Measurements from ENCODE around the gene CEP350. TPM values are rescaled to one million over a fixed set of nuclear protein-coding genes. Genes with fewer than 3 reads are reported as not detected.

CEP350 gene
- total RNA-seq, 2 experiments from 2014 or later: 48.6 to 54.2 TPM

DNA sequence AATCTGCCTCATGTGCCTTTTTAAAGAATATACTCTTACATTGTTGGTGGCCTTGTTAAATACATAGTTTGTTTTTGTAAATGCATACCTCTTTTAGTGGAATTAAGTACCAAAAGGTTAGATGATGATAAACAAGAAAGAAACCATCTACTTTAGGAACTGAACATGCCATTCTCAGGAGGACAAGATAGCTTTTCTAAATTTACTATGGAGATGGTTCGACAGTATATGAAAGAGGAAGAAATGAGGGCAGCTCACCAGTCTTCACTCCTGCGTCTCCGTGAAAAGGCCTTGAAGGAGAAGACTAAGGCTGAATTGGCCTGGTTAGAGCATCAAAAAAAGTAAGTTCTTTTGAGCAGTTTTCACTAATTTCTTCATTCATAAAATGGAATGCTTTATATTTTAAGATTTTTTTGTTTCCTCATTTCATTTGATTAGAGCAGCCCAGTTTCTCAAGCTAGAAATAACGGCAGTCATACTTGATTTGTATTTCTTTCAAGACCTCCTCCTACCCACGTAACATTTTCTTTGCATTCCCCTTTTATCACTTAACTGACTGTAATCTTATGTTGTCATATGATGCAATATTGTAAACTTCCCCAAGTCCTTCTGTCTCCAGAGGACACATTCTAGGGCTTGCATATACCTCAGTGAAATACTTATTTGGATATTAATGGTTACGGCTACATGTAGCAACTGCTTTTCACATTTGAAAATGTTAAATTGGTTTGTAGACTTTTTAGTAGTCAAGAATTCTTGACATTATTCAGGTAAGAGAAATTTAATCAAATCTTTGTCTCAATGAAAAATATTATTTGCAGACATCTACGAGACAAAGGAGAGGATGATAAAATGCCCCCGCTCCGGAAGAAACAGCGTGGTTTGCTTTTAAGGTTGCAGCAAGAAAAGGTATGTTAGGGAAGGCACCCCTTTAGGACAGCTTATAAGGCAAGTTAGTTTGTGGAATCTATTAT is 99.3 kb downstream of the CEP350 start:
- no peaks in the 10 kb centered on the region for H3K9me3 ChIP-seq (ENCODE audit: low read length)
- TF ChIP-seq, protein P1, sequence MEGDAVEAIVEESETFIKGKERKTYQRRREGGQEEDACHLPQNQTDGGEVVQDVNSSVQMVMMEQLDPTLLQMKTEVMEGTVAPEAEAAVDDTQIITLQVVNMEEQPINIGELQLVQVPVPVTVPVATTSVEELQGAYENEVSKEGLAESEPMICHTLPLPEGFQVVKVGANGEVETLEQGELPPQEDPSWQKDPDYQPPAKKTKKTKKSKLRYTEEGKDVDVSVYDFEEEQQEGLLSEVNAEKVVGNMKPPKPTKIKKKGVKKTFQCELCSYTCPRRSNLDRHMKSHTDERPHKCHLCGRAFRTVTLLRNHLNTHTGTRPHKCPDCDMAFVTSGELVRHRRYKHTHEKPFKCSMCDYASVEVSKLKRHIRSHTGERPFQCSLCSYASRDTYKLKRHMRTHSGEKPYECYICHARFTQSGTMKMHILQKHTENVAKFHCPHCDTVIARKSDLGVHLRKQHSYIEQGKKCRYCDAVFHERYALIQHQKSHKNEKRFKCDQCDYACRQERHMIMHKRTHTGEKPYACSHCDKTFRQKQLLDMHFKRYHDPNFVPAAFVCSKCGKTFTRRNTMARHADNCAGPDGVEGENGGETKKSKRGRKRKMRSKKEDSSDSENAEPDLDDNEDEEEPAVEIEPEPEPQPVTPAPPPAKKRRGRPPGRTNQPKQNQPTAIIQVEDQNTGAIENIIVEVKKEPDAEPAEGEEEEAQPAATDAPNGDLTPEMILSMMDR (conservative IDR thresholded peaks at IDR 0.05; ENCODE audit: low read length): no peak
- no peak for TF ChIP-seq EZH2phosphoT487 (IDR thresholded peaks at IDR 0.05; ENCODE audit: borderline replicate concordance, low read depth, low read length)
- H3K36me3 ChIP-seq (ENCODE audit: insufficient read depth, low read length): peaks cover 85% of the 10 kb centered on the region
- H4K20me1 ChIP-seq (ENCODE audit: insufficient read depth, low read length): no peaks in the 10 kb centered on the region
- H3K4me1 ChIP-seq (ENCODE audit: insufficient read depth, low read length, poor library complexity, severe bottlenecking): no peaks in the 10 kb centered on the region
- intact Hi-C loops (cut with micrococcal nuclease; ENCODE audit: unreplicated experiment): no loop called here
- H3K4me2 ChIP-seq (ENCODE audit: low read length): no peak overlapping the region
- ChIA-PET CTCF (ENCODE audit: unreplicated experiment) (no interaction called here), POLR2A (interaction anchor here (0.6 kb wide), 1 partner anchor 21 kb away, joined by 3 read pairs; no protein-coding TSS in a partner anchor)
- no peak overlapping the region for H3K4me3 ChIP-seq (ENCODE audit: low read depth, low read length, poor library complexity, severe bottlenecking)
- H3K9me2 ChIP-seq (ENCODE audit: insufficient read depth, low read length): no peaks in the 10 kb centered on the region
- DNase-seq (ENCODE audit: low spot score): no peak
- no peak overlapping the region for H3K27ac ChIP-seq (ENCODE audit: low read depth, low read length, poor library complexity, severe bottlenecking)
- H3K79me2 ChIP-seq (ENCODE audit: insufficient read depth, low read depth, low read length): no peaks in the 10 kb centered on the region
- no peak overlapping the region for H2AFZ ChIP-seq (ENCODE audit: low read length)
- no TSS peak for BruUV-seq (replicated peaks)

DNA sequence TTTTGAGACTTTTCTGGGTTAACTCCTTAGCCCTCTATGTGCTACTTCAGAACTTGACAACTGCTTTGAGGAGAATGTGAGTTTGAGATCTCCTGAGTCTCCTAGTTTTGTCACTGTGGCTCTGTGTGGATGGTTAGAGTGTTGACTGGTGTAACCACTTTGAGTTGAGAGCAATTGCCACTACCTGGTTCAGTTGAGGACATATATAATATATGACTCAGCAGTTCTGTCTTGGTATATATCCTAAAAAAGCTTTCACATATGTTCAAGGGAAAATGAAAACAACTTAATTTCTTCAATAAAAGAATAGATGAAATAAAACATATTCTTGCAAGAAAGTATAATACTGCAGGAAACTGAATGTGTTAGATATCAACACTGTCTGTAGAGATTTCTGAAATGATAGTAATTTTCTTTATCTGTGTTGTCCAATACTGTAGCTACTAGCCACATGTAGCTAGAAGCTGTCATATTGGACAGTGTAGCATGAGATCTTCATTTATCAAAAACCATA is 103.3 kb downstream of the CEP350 start:
- H3K4me3 ChIP-seq (ENCODE audit: low read depth, low read length, poor library complexity, severe bottlenecking): no peak overlapping the region
- no peaks in the 10 kb centered on the region for H3K9me2 ChIP-seq (ENCODE audit: insufficient read depth, low read length)
- H3K36me3 ChIP-seq (ENCODE audit: insufficient read depth, low read length): peaks cover 84% of the 10 kb centered on the region
- intact Hi-C loops (cut with micrococcal nuclease; ENCODE audit: unreplicated experiment): no loop called here
- DNase-seq (ENCODE audit: low spot score): no peak
- ChIA-PET POLR2A (interaction anchor here (0.6 kb wide), 1 partner anchor 162 kb away, joined by 3 read pairs; no protein-coding TSS in a partner anchor), CTCF (ENCODE audit: unreplicated experiment) (no interaction called here)
- no TSS peak for BruUV-seq (replicated peaks)
- no peaks in the 10 kb centered on the region for H3K4me1 ChIP-seq (ENCODE audit: insufficient read depth, low read length, poor library complexity, severe bottlenecking)
- TF ChIP-seq, protein P1 (conservative IDR thresholded peaks at IDR 0.05; ENCODE audit: low read length): no peak
- no peak for TF ChIP-seq EZH2phosphoT487 (IDR thresholded peaks at IDR 0.05; ENCODE audit: borderline replicate concordance, low read depth, low read length)
- H3K27ac ChIP-seq (ENCODE audit: low read depth, low read length, poor library complexity, severe bottlenecking): no peak overlapping the region
- H3K4me2 ChIP-seq (ENCODE audit: low read length): no peak overlapping the region
- H3K9me3 ChIP-seq (ENCODE audit: low read length): no peaks in the 10 kb centered on the region
- no peaks in the 10 kb centered on the region for H4K20me1 ChIP-seq (ENCODE audit: insufficient read depth, low read length)
- H2AFZ ChIP-seq (ENCODE audit: low read length): no peak overlapping the region
- no peaks in the 10 kb centered on the region for H3K79me2 ChIP-seq (ENCODE audit: insufficient read depth, low read depth, low read length)

- no peak overlapping the region for H3K27ac ChIP-seq (ENCODE audit: low read depth, low read length, poor library complexity, severe bottlenecking)
- intact Hi-C loops (cut with micrococcal nuclease; ENCODE audit: unreplicated experiment): no loop called here
- H3K36me3 ChIP-seq (ENCODE audit: insufficient read depth, low read length): peaks cover 85% of the 10 kb centered on the region
Measured at GRCh38 chr1:180061019-180061418, 106.4 kb downstream of the CEP350 start.

More at GRCh38 chr1:180061019-180061418, 106.4 kb downstream of the CEP350 start:
- no peak overlapping the region for H3K4me2 ChIP-seq (ENCODE audit: low read length)
- POLR2A ChIA-PET: no interaction called here
- no peak for DNase-seq (ENCODE audit: low spot score)
- TF ChIP-seq, protein P1 (conservative IDR thresholded peaks at IDR 0.05; ENCODE audit: low read length): no peak
- no peak for TF ChIP-seq EZH2phosphoT487 (IDR thresholded peaks at IDR 0.05; ENCODE audit: borderline replicate concordance, low read depth, low read length)
- H4K20me1 ChIP-seq (ENCODE audit: insufficient read depth, low read length): no peaks in the 10 kb centered on the region
- no peaks in the 10 kb centered on the region for H3K9me3 ChIP-seq (ENCODE audit: low read length)
- CTCF ChIA-PET (ENCODE audit: unreplicated experiment): no interaction called here
- no peaks in the 10 kb centered on the region for H3K79me2 ChIP-seq (ENCODE audit: insufficient read depth, low read depth, low read length)
- BruUV-seq (replicated peaks): no TSS peak
- no peak overlapping the region for H2AFZ ChIP-seq (ENCODE audit: low read length)
- no peaks in the 10 kb centered on the region for H3K9me2 ChIP-seq (ENCODE audit: insufficient read depth, low read length)
- no peak overlapping the region for H3K4me3 ChIP-seq (ENCODE audit: low read depth, low read length, poor library complexity, severe bottlenecking)
- H3K4me1 ChIP-seq (ENCODE audit: insufficient read depth, low read length, poor library complexity, severe bottlenecking): no peaks in the 10 kb centered on the region
